GM18867 (cell line): ENCODE measurements around the gene CYTL1.

Experiments used
- ATAC-seq: cut with Tn5 transposase; IDR thresholded peaks from one replicate; pipeline ENCODE4 v1.9.1; 2021; ENCODE audit warnings: mild to moderate bottlenecking, moderate library complexity; ENCODE audit not compliant: unreplicated experiment

Gene CYTL1

GRCh38 chr4:4971796-4972195 is 47.5 kb downstream of the CYTL1 start:
- no peak for ATAC-seq

GRCh38 chr4:4969298-4969697 is 50.0 kb downstream of the CYTL1 start:
- no peak for ATAC-seq

GRCh38 chr4:4968161-4968725 is 51.0 kb downstream of the CYTL1 start:
- no peak for ATAC-seq
